AG04450 (cell line): ENCODE data around the gene PCBD2. TPM values are rescaled to one million over a fixed set of nuclear protein-coding genes. Genes with fewer than 3 reads are reported as not detected.

Experiments
- CTCF ChIA-PET: fragments of 300-600, 350-600 bp; formaldehyde crosslinking; extraction: SDS; loops from one replicate; lab custom pipeline; 2022; ENCODE audit warnings: antibody characterized with exemption, inconsistent platforms; lab: Charles Lee
- POLR2A ChIA-PET: fragments of 350-600 bp; formaldehyde crosslinking; extraction: SDS; loops from one replicate; lab custom pipeline; 2021; ENCODE audit warnings: antibody characterized with exemption, inconsistent platforms; lab: Yijun Ruan, JAX
- DNase-seq: peaks from one replicate; pipeline ENCODE4 v3.0.0-alpha.2; 2011; ENCODE audit warnings: low read depth, low spot score
- H3K27ac ChIP-seq: one replicate; pipeline ENCODE4 v1.5.1; 2012; ENCODE audit warnings: low read depth, low read length, control low read depth
- H3K27me3 ChIP-seq: one replicate; pipeline ENCODE4 v1.6.0; 2012; ENCODE audit warnings: low read length; ENCODE audit not compliant: control insufficient read depth, insufficient read depth
- H3K4me3 ChIP-seq: 2 replicates; pipeline ENCODE4 v1.5.1; 2011; ENCODE audit warnings: mild to moderate bottlenecking, low read depth, low read length, control low read depth
- H3K9me3 ChIP-seq: 2 replicates; pipeline ENCODE4 v1.5.1; 2012; ENCODE audit warnings: low read length; ENCODE audit not compliant: control insufficient read depth, insufficient read depth
- polyA plus RNA-seq: library from polyadenylated mRNA; depleted of rRNA; stranded (reverse); fragments of >200 nt; gene quantifications from 2 replicates; pipeline ENCODE4 v1.2.3, GENCODE V29; 2011
- TF ChIP-seq, protein P1 (sequence below): IDR thresholded peaks from 2 replicates; pipeline ENCODE4 v1.5.1; 2011; ENCODE audit warnings: low read depth, low read length, control low read depth, inconsistent platforms

Gene PCBD2
- polyA plus RNA-seq, 1 experiment = 4.8 TPM

- no peak overlapping the region for H3K27ac ChIP-seq
- ChIA-PET CTCF (no interaction called here), POLR2A (no interaction called here)
- TF ChIP-seq, protein P1, sequence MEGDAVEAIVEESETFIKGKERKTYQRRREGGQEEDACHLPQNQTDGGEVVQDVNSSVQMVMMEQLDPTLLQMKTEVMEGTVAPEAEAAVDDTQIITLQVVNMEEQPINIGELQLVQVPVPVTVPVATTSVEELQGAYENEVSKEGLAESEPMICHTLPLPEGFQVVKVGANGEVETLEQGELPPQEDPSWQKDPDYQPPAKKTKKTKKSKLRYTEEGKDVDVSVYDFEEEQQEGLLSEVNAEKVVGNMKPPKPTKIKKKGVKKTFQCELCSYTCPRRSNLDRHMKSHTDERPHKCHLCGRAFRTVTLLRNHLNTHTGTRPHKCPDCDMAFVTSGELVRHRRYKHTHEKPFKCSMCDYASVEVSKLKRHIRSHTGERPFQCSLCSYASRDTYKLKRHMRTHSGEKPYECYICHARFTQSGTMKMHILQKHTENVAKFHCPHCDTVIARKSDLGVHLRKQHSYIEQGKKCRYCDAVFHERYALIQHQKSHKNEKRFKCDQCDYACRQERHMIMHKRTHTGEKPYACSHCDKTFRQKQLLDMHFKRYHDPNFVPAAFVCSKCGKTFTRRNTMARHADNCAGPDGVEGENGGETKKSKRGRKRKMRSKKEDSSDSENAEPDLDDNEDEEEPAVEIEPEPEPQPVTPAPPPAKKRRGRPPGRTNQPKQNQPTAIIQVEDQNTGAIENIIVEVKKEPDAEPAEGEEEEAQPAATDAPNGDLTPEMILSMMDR = no peak
- no peak overlapping the region for H3K4me3 ChIP-seq
- no peak for DNase-seq
- H3K27me3 ChIP-seq = no peaks in the 10 kb centered on the region
- peaks cover 12% of the 10 kb centered on the region for H3K9me3 ChIP-seq
Observed at GRCh38 chr5:134975078-134975715, 70.3 kb downstream of the PCBD2 start.

GRCh38 chr5:134975843-134976242 is 70.9 kb downstream of the PCBD2 start:
- ChIA-PET CTCF (no interaction called here), POLR2A (interaction anchor here (0.5 kb wide), 1 partner anchor 11 kb away, joined by 3 read pairs; no protein-coding TSS in a partner anchor)
- TF ChIP-seq, protein P1 = no peak
- H3K27ac ChIP-seq = no peak overlapping the region
- DNase-seq = no peak
- peaks cover 13% of the 10 kb centered on the region for H3K9me3 ChIP-seq
- H3K4me3 ChIP-seq = no peak overlapping the region
- no peaks in the 10 kb centered on the region for H3K27me3 ChIP-seq

DNA sequence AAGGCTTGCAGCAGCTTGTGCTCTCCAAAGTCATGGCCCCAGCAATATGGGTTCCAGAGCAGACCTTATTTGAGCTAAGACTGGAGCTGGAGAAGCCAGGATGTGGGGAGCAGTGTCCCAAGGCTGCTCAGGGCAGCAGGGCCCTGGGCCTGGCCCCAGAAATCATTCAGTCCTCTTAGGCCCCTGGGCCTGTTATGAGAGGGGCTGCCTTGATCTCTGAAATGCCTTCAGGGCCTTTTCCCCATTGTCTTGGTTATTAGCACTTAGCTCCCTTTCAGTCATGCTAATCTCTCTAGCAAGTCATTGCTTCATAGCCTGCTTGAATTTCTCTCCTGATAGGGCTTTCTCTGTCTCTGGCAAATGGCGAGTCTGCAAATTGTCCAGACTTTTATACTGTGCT is 71.9 kb downstream of the PCBD2 start:
- no peak for DNase-seq
- POLR2A ChIA-PET = no interaction called here
- TF ChIP-seq, protein P1 = no peak
- CTCF ChIA-PET = no interaction called here
- no peaks in the 10 kb centered on the region for H3K27me3 ChIP-seq
- H3K27ac ChIP-seq = no peak overlapping the region
- peaks cover 20% of the 10 kb centered on the region for H3K9me3 ChIP-seq
- H3K4me3 ChIP-seq = no peak overlapping the region

GRCh38 chr5:134979416-134979815 is 74.5 kb downstream of the PCBD2 start:
- H3K27ac ChIP-seq = no peak overlapping the region
- ChIA-PET POLR2A (no interaction called here), CTCF (no interaction called here)

DNA sequence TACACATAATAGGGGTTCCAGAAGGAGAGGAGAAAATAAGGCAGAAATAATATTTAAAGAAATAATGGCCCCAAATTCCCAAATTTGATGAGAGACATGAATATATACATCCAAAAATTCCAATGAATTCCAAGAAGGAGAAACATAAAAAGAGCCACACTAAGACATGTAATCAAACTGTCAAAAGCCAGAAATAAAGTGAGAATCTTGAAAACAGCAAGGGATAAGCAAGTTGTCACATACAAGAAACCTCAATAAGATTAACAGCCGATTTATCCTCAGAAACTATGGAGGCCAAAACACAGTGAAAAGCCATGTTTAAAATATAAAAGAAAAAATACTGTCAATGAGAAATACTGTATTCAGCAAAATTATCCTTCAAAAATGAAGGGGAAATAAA is 77.3 kb downstream of the PCBD2 start:
- no peak for DNase-seq
- ChIA-PET CTCF (no interaction called here), POLR2A (no interaction called here)
- Histone ChIP-seq H3K27me3 (no peaks in the 10 kb centered on the region), H3K27ac (no peak overlapping the region), H3K9me3 (peaks cover 20% of the 10 kb centered on the region), H3K4me3 (no peak overlapping the region)
- TF ChIP-seq, protein P1 = no peak

More at GRCh38 chr5:134979416-134979815, 74.5 kb downstream of the PCBD2 start:
- TF ChIP-seq, protein P1 = no peak
- H3K4me3 ChIP-seq = no peak overlapping the region
- H3K9me3 ChIP-seq = peaks cover 24% of the 10 kb centered on the region
- DNase-seq = no peak
- H3K27me3 ChIP-seq = no peaks in the 10 kb centered on the region
